HFF-Myc (cell line): ENCODE data around the gene SLC22A3.

Experiments
- DNase-seq: peaks from one replicate; pipeline ENCODE4 v3.0.0-alpha.2; 2011; ENCODE audit warnings: low read depth; ENCODE audit errors: extremely low read depth
- H3K4me3 ChIP-seq: replicated peaks from 2 replicates; pipeline ENCODE4 v1.5.1; 2011; ENCODE audit warnings: low read depth, mild to moderate bottlenecking, control low read depth, low read length
- CTCF ChIP-seq: IDR thresholded peaks from 2 replicates; pipeline ENCODE4 v1.5.1; 2012; ENCODE audit warnings: mild to moderate bottlenecking, low read depth, low read length, control low read depth; ENCODE audit errors: missing control alignments

Gene SLC22A3

GRCh38 chr6:160378882-160379281 is 30.7 kb downstream of the SLC22A3 start:
- no peak for TF ChIP-seq CTCF
- DNase-seq = no peak
- no peak overlapping the region for H3K4me3 ChIP-seq

- TF ChIP-seq CTCF = no peak
- H3K4me3 ChIP-seq = no peak overlapping the region
- DNase-seq = no peak
Observed at GRCh38 chr6:160379466-160379865, 31.3 kb downstream of the SLC22A3 start.

GRCh38 chr6:160382946-160383345 is 34.8 kb downstream of the SLC22A3 start:
- TF ChIP-seq CTCF = no peak
- DNase-seq = no peak
- H3K4me3 ChIP-seq = no peak overlapping the region

- TF ChIP-seq CTCF = no peak
- no peak for DNase-seq
- no peak overlapping the region for H3K4me3 ChIP-seq
Observed at GRCh38 chr6:160386869-160387530, 38.8 kb downstream of the SLC22A3 start.

GRCh38 chr6:160387916-160388643 is 39.9 kb downstream of the SLC22A3 start:
- no peak overlapping the region for H3K4me3 ChIP-seq
- TF ChIP-seq CTCF = no peak
- DNase-seq = no peak

- no peak for DNase-seq
- H3K4me3 ChIP-seq = no peak overlapping the region
- TF ChIP-seq CTCF = no peak
Observed at GRCh38 chr6:160388922-160389321, 40.7 kb downstream of the SLC22A3 start.
